Stimulated activated CD4-positive, alpha-beta T cell treated with anti-CD3 and anti-CD28 coated beads, TNF-alpha, amount 100 ng/mL, for 1 hour (primary cell): ENCODE measurements around the gene KCNMB3.
"Not testable (repeated sequence)": the region's sequence is repeated elsewhere in the genome, so short reads cannot be mapped to it uniquely, and the experiment has no call there.

Source experiments
- DNase-seq, 3 donors: peaks; one replicate each; pipeline ENCODE4 v3.0.0-alpha.2; 2020; ENCODE audit warnings: low read depth in 3 of 3, low spot score in 1 of 3

KCNMB3 gene

DNA sequence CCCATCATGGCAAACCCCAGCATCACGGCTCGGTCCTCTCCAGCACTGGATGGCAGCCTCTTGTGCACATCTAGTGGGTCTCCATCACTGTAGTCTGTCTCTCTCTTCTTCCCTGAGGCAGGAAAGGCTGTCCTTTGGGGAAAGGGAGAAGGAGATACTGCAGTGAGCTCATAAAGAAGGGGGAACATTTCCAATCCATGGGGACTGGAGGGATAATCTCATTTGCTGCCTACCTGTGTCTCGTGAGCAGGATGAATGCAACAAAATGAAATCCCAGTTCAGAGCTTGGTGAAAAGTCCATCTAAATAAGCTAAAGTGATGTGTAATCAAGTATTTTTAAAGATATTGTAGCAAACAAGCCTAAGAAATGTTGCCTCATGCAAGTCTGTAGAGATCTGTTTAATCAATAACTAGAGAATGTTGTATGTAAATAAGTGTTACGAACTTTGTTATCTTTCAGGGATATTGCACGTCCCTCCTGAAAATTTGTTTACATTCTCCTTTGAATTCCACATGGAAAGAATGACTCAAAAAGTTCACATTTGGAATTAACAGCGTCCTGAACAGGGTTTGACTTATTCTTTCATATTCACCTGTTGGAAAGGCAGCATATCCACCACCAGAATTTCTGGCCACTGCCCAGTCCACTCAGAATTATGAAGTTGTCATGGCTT is at the start of gene KCNMB3:
TSS of gene KCNMB3 (minus strand) at position 312 of the 674 bp plus-strand sequence. CDS start at position 188, 124 bp downstream.
- no peak for DNase-seq

- no peak for DNase-seq
Measured at GRCh38 chr3:179299999-179300613, 49.2 kb upstream of the KCNMB3 start.

DNA sequence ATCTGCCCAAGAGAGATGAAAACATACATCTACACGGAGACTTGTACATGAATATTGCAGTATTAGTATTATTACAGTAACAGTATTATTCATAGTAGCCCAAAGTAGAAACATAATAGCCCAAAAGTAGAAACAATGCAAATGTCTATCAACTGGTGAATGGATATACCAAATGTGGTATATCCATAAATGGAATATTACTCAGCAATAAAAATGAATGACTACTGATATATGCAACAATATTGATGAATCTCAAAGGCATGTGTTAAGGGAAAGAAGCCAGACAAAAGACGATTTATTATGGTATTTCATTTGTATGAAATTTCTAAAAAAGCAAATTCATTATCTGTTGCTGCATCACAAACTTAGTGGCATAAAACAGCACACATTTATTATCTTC is 48.4 kb upstream of the KCNMB3 start:
- no peak for DNase-seq

- DNase-seq: no peak
Measured at GRCh38 chr3:179297971-179298725, 47.2 kb upstream of the KCNMB3 start.

- DNase-seq: no peak
Measured at GRCh38 chr3:179292450-179292849, 41.5 kb upstream of the KCNMB3 start.

DNA sequence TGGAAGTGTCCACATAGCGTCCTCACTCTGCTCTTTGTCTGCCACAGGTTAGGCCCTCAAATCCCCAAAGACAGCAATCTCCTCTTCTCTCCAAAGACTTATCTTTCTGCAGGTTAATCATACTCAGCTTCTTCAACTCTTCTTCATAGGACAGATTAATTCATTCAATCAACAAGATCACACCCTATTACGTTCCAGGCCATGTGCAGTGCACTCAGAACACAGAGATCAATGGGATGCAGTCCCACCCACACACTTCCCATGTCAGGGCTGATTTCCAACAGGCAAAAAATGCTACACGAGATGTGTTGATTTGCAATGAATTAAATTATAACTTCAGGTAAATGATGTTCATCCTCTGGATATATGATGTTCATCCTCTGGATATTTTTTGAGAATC is 38.4 kb upstream of the KCNMB3 start:
- no peak for DNase-seq

GRCh38 chr3:179288845-179289244 is 37.9 kb upstream of the KCNMB3 start:
- no peak for DNase-seq

DNA sequence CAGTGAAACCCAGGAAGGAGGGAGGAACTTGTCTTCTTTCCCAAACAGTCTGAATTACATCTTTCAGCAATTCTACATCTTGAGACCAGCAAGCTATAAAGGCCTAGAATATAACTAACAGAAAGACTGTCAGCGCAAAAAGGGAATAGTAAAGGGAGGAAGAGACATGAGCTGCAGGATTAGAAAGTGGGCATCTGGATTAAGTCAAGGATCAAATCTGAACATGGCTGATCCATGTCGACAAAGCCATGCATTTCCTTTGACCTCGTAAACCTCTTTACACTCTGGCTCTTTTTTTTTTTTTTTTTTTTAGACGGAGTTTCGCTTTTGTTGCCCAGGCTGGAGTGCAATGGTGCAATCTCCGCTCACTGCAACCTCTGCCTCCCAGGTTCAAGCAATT is 35.4 kb upstream of the KCNMB3 start:
- DNase-seq: no peak

DNA sequence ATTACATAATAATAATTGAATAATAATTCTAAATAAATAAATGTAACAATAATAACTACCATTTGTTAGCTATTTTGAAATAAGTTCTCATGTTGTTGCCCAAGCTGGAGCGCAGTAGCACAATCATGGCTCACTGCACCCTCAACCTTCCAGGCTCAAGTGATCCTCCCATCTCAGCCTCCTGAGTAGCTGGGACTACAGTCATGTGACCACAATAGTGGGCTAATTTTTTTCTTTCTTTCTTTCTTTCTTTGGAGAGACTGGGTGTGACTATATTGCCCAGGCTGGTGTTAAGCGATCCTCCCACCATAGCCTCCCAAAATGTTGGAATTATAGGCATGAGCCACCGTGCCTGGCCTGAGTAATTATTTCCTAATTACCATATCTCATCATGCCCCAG is 30.9 kb upstream of the KCNMB3 start:
- DNase-seq: no peak

DNA sequence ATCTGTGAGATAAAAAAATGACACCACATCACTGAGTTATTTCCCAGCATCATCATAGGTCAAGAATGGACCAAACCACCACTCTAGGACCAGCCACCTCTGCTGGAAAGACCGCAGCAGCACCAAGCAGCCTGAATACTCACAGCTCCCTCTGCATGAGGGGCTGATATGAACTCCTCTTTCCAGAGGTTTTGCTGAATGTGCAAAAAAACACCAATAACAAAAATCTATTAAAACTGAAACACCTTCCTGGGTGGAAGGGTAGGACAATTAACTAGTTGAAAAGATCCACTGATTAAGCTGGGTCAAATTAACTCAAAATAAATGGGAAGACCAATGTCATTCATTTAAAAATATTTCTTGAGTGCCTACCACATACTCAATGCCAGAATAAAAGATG is 28.9 kb upstream of the KCNMB3 start:
- DNase-seq: no peak

DNA sequence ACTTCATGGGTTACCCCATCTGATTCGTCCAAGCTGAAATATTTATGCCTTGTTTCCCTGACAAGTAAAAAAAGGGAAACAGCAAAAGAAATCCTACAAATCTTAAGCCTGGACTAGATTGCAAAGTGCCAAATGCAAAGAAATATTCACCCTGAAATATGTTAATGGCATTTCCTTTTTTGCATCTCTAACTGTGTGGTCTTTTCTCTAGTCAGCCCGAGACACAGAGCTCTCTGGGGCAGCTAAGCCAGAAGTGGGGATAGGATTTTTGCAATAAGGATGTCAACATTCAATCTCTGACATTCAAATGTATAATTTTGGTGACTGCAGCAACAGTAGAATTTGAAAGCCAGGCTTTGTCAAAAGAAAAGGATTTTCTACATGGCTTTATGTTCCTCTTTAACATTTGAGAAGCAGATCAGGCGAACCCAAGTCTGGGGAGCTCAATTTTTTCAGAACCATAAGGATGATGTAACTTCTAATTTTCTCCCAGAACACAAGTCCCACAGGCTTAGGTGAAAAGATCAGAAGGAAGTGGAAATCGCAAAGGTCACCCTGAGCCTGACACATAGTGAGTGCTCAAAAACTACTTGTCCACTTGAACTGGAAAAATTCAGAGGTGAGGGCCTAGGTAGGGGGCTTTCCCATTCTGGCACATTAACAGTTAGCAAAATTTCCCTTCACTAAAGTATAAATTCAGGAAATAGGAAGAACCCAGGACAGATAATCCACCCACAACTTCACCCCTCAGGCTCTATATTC is 28.2 kb upstream of the KCNMB3 start:
- no peak for DNase-seq

DNA sequence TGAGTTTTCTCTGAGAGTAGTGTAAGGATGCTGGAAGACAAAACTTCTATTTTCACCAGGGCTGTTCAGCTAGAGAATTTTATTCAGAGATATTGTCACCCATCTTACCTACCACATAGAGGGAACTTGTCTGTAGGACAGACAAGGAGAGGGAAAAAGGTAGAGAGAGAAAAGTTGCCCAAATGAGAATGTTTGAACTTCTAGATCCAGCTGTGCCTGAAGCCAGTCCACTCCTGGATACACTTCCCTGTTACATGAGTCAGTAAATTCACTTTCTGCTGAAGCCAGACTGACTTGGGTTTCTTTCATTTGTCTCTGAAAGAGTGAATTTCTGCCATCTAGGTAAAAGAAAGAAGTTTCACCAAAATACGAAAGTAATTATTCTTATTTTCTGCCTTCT is 27.2 kb upstream of the KCNMB3 start:
- DNase-seq: no peak

DNA sequence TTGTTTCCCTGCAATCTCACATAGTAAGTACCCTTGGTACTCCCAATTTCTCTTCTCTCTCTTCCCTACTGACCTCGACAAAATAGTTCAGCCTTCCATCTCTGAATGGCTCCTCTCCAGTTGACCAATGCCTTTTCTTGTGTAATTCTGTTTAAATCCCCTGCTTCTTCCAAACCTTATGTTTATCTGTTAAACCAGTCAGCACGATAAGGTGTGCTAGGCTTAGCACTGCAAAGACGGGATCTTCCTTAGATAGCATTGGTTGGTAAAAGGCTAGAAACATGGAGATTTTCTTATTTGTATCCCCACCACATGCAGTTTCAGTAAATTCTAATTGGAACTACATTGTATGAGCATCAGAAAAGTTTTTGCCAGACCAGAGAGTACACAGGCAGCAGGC is 25.8 kb upstream of the KCNMB3 start:
- DNase-seq: no peak

DNA sequence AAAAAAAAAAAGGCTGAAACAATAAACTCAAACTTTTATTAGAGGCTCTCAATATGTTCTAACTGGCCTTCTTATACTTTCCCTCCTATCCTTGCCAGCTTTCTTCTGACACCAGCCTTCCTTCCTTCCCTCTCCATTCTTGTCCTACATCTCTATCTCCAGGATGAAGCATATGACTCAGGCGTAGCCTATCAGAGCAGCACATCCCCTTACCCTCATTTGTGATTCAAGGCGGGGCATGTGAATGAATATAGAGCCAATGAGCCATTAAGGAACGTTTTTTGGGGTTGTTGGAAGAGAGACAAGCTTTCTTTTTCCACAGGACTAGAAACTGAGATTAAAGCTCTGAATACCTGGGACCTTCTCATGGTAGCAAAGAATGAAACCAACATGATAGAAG is 25.1 kb upstream of the KCNMB3 start:
- no peak for DNase-seq

DNA sequence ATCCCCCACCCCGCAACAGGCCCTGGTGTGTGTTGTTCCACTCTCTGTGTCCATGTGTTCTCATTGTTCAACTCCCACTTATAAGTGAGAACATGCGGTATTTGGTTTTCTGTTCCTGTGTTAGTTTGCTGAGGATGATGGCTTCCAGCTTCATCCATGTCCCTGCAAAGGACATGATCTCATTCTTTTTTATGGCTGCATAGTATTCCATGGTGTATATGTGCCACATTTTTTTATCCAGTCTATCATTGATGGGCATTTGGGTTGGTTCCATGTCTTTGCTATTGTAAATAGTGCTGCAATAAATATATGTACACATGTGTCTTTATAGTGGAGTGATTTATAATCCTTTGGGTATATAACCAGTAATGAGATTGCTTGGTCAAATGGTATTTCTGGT is 23.5 kb upstream of the KCNMB3 start:
- DNase-seq: not testable (repeated sequence)

GRCh38 chr3:179272385-179272784 is 21.5 kb upstream of the KCNMB3 start:
- no peak for DNase-seq

DNA sequence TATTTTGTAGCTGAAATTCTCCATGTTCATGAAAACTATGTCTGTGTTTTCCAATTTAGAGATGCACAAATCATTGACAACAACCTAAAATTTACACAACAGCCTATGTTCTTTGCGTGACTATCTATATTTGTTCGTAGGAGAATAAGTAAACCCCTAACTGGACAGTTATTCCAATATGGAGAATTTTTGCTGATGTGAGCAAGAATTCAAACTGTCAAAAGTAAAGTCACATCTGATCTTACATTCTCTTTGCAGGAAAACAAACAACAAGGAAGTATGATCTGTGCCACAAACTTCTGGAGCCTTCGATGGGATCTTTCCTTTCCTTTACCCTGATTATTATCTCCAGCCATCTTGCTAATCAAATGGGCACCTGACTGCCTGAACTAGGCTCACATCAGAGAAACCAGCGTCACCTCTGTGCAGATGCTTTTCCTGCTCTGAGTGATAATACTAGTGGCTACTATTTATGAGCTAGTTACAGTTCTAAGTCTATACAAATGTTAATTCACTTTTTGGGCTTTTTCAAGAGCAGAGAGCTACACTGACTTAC is 18.3 kb upstream of the KCNMB3 start:
- no peak for DNase-seq

- no peak for DNase-seq
Measured at GRCh38 chr3:179268400-179269051, 17.6 kb upstream of the KCNMB3 start.

DNA sequence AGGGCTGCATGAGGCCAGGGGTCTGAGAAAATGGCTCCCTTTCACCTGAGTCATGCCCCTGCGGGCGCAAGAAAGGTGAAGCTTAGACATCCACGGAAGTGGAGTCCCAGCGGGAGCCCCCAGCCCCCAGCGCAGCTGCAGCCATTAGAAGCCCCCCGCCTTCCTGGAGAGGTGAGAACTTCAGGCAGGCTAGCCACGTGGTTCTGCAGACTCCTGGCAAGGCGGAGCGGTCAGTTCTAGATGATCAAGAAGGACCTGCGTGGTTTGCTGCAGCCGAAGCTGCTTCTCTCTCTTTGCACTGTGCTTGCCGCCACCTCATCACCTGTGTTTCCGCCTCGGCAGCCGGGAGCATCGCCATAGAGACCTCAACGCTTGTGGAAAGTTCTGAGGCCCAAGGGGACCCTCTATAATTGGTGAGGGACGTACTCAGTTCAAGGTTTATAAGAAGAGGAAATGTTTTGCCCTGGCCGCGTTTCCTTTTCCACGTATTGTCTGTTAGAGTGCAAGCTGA is 15.8 kb upstream of the KCNMB3 start:
- DNase-seq: no peak

DNA sequence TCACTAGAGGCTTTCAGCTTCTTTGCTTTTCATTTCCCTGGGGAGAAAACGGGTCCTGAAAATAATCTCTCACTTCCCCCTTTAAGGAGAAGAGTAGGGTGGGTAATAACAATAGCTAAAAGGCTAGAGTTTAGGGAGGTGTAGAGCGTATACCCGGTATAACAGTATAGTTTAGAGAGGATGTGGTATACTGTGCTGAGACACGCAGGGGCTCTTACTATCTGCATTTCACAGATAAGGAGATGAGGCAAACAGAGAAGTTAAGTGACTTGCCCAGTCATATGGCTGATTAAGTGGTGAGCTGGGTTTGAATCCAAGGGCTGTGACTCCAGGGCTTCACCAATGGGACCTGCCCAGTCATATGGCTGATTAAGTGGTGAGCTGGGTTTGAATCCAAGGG is 15.0 kb upstream of the KCNMB3 start:
- DNase-seq: no peak

DNA sequence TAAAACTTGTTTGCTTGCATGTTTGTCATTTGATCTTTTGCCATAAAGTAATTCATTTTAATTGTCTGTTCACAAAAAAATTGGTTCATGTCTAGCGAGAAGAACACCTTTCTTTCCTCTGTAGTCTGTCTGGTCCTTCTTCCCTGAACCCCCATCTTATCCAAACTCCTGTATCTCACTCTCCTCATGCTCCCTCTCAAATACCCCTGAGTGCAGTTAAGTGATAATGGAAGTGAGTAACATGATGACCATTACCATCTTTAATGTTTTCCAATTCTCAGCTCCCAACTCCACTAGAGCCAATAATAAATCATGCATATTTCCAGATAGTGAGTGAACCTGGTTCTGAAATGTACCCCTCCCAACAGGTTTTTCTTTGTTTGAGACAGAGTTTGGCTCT is 14.2 kb upstream of the KCNMB3 start:
- DNase-seq: no peak
